ENCODE results near the gene CHCHD4. TPM values are rescaled to one million over a fixed set of nuclear protein-coding genes. Genes with fewer than 3 reads are reported as not detected.

The CHCHD4 gene
- total and polyA plus RNA-seq, 8 donors: 3.2 to 8.6 (median 5.3) TPM

DNA sequence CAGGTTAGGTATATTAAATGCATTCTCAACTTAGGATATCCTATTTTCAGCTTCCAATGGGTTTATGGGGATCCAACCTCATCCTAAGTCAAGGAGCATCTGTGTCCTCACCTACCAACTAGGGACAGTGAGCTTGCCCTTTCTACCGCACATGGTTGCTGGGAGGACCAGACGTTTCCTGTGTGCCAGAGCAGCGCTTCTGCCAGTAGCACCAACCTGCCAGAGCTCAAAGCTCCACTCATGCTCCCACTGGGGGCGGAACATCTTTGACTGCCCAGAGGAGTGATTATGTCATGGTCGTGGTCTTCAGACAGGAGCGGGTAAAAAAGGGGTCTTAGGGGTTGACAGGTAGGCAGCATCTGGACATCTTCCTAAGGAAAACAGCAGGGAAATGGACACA is 29.0 kb upstream of the CHCHD4 start:
- Histone ChIP-seq H3K4me3 (no peak overlapping the region), H3K4me1 (no peaks in the 10 kb centered on the region), H3K9me3 (no peaks in the 10 kb centered on the region), H3K36me3 (peaks cover 6 to 52% (median 19%) of the 10 kb centered on the region in 3 donors), H3K27me3 (no peaks in the 10 kb centered on the region), H3K27ac (no peak overlapping the region)
- FAIRE-seq (no peak), DNase-seq (no peak), ATAC-seq (no peak)
- intact Hi-C loops (cut with DNase I): no loop called here
- 92 to 93% methylated on average over 6 of the region's 6 CpGs for WGBS, 2 donors
- no peak for TF ChIP-seq CTCF (IDR thresholded peaks at IDR 0.05)

DNA sequence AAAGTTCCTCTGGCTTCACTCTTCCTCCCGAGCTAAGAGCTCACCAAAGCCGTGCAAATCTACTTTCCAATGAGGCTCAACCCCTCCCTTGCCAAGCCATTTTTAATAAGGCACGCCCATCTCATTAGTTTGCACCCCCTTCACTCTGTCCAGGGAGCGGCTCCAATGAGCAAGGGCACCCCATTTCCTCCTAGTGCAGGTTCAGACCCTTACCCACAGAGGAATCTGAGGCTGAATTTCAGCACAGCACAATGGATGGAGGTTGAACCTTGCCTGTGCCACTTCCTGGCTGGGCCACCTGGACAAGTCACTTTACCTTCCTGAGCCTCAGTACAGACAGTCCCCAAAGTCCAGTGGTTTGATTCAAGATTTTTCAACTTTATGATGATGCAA is 28.3 kb upstream of the CHCHD4 start:
- no peak overlapping the region for H3K27ac ChIP-seq
- H3K9me3 ChIP-seq: no peaks in the 10 kb centered on the region
- no peaks in the 10 kb centered on the region for H3K27me3 ChIP-seq
- no peak for TF ChIP-seq CTCF (IDR thresholded peaks at IDR 0.05)
- peaks cover 0 to 52% (median 19%) of the 10 kb centered on the region in 3 donors for H3K36me3 ChIP-seq
- no peak for DNase-seq
- no peaks in the 10 kb centered on the region for H3K4me1 ChIP-seq
- ATAC-seq: no peak
- no peak for FAIRE-seq
- intact Hi-C loops (cut with DNase I): no loop called here
- 88 to 90% methylated on average over 4 of the region's 4 CpGs for WGBS, 2 donors
- H3K4me3 ChIP-seq: no peak overlapping the region

DNA sequence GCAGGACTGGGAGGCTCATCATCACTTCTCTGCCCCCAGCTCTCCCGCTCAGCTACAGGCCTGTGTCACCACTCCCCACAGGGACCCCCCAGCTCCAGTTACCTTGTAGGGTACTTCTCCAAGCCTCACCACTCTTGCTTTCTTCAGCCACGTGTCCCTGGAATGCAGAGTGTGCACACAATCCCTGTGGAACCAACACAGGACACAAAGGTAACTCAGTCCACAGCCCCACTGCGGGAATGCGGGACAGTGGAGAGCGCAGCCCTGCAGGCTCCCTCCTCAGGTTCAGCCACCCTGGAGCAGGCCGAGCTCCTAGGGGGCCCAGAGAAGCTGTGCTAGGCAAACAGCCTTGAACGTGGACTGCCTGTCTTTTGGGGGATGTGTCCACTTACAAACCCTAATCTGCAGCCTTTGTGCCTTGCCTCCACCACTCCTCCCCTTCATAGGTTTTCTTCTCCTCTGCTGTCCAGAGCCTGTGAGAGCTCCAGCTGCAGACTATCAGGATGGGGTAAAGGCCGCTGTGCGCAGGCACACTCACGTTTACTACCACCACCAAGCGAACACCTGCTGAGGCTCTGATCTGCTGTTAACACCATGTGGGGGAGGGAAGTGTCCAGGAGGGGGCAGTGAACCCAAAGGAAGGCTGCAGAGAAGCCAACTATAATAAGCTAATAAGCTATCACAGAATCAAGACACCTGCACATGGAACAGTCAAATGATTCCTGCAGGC is 27.7 kb upstream of the CHCHD4 start:
- FAIRE-seq: no peak
- 88 to 93% methylated on average over 11 of the region's 11 CpGs for WGBS, 2 donors
- intact Hi-C loops (cut with DNase I): no loop called here

DNA sequence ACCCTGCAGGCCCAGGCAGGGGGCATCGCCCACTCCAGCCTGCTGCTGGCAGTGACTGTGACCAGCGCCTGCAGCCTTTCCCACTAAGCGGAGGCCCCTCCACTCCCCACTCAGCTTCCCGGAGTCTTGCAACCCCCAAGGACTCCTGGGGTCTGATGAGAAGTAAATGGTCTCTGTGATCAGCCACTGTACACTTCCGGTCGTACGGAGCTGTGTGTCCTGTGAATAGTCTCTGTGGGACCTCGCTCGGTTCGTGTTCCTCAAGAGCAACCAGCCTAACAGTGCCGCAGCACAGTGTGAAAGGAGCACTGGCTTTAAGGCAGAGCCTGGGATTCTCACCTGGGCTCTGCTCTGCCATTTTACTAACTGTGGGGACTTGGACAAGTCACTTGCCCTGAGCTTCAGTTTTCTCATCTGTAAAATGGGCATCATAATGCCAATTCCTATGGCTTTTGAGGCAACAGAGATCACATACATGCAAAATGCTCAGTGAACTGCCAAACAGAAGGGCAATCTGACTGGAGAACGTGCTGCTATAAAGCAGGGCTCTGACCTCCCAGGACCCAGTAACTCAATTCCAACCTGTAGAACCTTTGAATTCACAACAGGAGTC is 26.9 kb upstream of the CHCHD4 start:
- H3K27me3 ChIP-seq: no peaks in the 10 kb centered on the region
- no peak for ATAC-seq
- TF ChIP-seq CTCF (IDR thresholded peaks at IDR 0.05): no peak
- H3K4me3 ChIP-seq: no peak overlapping the region
- H3K4me1 ChIP-seq: no peaks in the 10 kb centered on the region
- no peaks in the 10 kb centered on the region for H3K9me3 ChIP-seq
- peaks cover 0 to 52% (median 29%) of the 10 kb centered on the region in 3 donors for H3K36me3 ChIP-seq
- FAIRE-seq: no peak
- 88 to 93% methylated on average over 12 of the region's 12 CpGs for WGBS, 2 donors
- no peak for DNase-seq
- intact Hi-C loops (cut with DNase I): no loop called here
- no peak overlapping the region for H3K27ac ChIP-seq

More for the DNA sequence above, 27.7 kb upstream of the CHCHD4 start:
- no peak for ATAC-seq
- peak in 1 of 6 donors; percentile 38 for DNase-seq
- Histone ChIP-seq H3K36me3 (peaks cover 0 to 52% (median 21%) of the 10 kb centered on the region in 3 donors), H3K4me3 (no peak overlapping the region), H3K27ac (no peak overlapping the region), H3K27me3 (no peaks in the 10 kb centered on the region), H3K4me1 (no peaks in the 10 kb centered on the region), H3K9me3 (no peaks in the 10 kb centered on the region)
- TF ChIP-seq CTCF (IDR thresholded peaks at IDR 0.05): no peak
